Urothelium cell line (cell line): Measurements from ENCODE around the gene NAXE.
"Not testable (repeated sequence)": the region's sequence is repeated elsewhere in the genome, so short reads cannot be mapped to it uniquely, and the experiment has no call there.

Experiments used
- DNase-seq: peaks from one replicate; pipeline ENCODE4 v3.0.0; 2011; ENCODE audit warnings: low spot score, mixed read lengths
- FAIRE-seq: peaks from 2 replicates; lab custom pipeline; 2011; peaks lifted over from hg19 to GRCh38; lab: Jason Lieb, UNC

Gene NAXE

GRCh38 chr1:156618853-156619581 lies 27.4 kb downstream of the NAXE start, which contains the start of gene HAPLN2:
HAPLN2 (plus strand) TSS chr1:156619415; CDS start chr1:156623491, 4,076 bp downstream.
- peak; percentile 39 for DNase-seq

DNA sequence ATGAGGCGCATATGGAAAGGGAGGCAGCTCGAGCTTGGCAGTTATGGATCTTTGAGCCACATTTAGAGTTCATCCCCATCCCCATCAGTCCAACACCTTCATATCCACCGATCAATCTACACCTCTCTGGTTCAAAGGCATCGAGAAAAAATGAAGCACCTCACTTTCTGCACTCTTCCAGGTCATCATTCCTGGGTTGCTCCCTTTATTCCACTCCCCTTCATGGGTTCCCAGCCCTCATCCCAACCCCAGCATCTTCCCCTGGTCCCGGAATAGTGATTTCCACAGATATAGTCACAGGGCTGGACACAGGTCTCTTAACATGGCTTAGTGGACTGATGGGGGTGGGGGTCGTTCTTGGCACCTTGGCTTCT lies 28.0 kb downstream of the NAXE start:
- FAIRE-seq (no peak), DNase-seq (no peak)

More at GRCh38 chr1:156618853-156619581, 27.4 kb downstream of the NAXE start, which contains the start of gene HAPLN2:
- FAIRE-seq = no peak

- no peak for FAIRE-seq
- DNase-seq = no peak
Measured at GRCh38 chr1:156622581-156623297, 31.2 kb downstream of the NAXE start.

DNA sequence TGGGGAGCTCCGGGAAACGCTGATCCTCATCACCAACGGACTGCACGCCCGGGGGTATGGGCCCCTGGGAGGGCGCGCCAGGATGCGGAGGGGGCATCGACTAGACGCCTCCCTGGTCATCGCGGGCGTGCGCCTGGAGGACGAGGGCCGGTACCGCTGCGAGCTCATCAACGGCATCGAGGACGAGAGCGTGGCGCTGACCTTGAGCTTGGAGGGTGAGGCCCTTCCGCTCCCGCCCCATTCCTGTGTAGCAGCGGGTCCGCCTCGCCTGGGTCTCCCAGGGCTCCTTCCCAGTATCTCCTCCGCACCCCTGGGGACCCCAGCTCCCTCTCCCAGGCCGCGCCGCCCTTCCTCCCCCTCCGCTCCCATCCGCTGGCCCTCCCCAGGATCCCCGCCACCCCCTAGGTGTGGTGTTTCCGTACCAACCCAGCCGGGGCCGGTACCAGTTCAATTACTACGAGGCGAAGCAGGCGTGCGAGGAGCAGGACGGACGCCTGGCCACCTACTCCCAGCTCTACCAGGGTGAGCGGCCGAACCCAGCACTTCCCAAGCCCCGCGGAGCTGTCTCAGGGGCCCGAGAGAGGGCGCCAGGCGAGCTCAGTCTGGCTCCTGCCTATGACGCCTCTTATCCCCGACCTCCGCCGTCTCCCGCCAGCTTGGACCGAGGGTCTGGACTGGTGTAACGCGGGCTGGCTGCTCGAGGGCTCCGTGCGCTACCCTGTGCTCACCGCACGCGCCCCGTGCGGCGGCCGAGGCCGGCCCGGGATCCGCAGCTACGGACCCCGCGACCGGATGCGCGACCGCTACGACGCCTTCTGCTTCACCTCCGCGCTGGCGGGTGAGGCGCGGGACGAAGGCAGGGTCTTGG lies 32.6 kb downstream of the NAXE start:
- DNase-seq = peak; percentile 72
- no peak for FAIRE-seq

GRCh38 chr1:156624814-156625435 lies 33.3 kb downstream of the NAXE start:
- FAIRE-seq (no peak), DNase-seq (no peak)

- DNase-seq (peak; percentile 61), FAIRE-seq (no peak)
Measured at GRCh38 chr1:156625436-156626078, 34.0 kb downstream of the NAXE start.

DNA sequence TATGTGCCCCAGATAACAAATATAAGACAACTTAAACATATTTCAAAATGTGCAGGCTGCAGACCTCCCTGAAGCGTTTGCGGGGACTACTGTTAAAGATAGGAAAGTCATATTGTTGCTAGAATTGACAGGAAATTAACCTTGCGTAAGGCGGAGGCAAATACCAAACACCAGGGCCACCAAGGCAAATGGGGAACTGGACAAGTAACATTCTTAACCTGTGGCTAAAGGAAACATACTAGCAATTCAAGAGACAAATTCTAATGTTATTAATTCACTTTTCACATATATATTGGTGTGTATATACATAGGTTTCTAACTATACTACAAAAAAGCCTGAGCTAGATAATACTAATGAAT lies 34.5 kb downstream of the NAXE start:
- no peak for FAIRE-seq
- DNase-seq = no peak

- FAIRE-seq (no peak), DNase-seq (peak; percentile 65)
Measured at GRCh38 chr1:156627313-156627880, 35.8 kb downstream of the NAXE start.

DNA sequence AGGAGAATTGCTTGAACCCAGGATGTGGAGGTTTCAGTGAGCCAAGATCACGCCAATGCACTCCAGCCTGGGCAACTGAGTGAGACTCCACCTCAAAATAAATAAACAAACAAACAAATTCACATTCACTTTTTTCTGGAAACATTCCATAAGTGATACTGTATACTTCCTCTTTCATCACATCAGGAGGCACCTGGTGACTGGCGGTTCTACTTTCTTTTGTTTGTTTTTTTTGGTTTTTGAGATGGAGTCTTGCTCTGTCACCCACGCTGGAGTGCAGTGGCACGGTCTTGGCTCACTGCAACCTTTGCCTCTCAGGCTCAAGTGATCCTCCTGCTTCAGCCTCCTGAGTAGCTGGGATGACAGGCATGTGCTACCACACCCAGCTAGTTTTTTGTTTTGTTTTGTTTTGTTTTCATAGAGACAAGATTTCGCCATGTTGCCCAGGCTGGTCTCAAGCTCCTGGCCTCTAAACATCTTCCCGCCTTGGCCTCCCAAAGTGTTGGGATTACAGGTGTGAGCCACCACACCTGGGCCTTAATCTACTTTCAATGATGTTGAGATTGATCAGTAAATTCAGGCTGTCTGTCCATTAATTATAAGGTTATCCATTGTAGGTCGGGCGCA lies 38.4 kb downstream of the NAXE start:
- DNase-seq (no peak), FAIRE-seq (no peak)

DNA sequence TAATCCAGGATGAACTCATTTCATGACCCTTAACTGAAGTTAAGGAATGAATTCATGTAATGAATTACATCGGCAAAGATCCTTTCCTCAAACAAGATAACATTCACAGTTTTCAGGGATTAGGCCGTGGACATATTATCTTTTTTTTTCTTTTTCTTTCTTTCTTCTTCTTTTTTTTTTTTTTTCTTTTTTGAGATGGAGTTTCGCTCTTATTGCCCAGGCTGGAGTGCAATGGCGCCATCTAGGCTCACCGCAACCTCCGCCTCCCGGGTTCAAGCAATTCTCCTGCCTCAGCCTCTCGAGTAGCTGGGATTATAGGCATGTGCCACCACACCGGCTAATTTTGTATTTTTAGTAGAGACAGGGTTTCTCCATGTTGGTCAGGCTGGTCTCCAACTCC lies 39.6 kb downstream of the NAXE start:
- FAIRE-seq, DNase-seq: not testable (repeated sequence)

DNA sequence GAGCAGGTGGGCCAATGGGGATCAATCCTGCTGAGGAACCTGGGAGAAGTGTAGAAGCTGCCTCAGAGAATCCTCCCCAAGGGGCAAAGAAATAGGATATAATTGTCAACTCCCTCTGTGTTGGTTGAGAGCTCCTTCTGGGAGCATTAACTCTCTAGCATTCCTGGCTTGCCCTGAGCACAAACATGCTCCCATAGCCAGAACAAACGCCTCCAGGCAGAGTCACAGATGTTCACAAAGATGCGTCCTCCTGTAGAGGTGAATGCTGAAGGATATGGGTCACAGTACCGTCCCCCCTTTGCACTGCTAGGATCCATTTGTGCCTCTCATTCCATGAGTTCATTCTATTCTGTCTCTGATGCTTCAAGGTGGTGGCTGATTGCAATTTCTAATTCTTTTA lies 40.8 kb downstream of the NAXE start:
- no peak for FAIRE-seq
- no peak for DNase-seq

DNA sequence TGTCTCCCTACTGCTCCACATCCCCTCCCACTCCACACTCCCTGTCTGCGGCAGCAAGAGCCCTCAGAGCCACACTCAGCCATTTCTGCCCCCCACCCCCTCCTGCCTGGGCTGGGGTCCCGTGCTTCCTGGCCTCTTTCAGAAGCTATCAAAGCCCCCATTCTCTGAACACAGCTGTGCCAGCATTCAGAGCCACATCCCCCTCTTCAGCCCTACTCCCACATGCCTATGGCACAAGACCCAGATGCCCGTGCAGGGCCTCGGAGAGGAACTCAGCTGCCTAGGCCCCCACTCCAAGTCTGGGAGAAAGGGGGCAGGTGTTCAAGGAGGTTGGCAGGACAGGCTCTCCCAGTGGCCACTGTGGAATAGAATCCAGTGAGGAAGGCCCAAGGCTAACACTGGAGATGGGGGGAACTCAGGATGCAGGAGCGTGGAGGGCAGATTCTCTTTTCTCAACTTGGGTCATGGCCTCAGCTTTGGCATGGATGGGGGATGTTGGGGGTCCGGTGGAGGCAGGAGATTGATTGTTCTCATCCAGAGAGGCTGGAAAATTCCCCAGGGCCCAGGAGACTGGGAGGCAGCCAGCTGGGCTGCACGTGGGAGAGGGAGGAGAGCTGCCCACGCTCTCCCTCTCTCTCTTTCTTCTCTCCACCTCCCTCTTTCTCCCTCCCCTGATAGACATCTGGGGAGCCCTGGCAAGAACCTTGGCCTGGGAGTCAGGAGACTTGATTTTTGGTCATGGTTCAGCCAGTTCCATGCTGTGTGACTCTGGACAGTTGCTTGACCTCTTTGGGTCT lies 46.8 kb downstream of the NAXE start:
- no peak for FAIRE-seq
- DNase-seq = no peak

GRCh38 chr1:156639601-156640101 lies 48.1 kb downstream of the NAXE start:
- FAIRE-seq (no peak), DNase-seq (no peak)

- DNase-seq (no peak), FAIRE-seq (no peak)
Measured at GRCh38 chr1:156640842-156641706, 49.5 kb downstream of the NAXE start.

- DNase-seq (no peak), FAIRE-seq (no peak)
Measured at GRCh38 chr1:156641761-156642264, 50.2 kb downstream of the NAXE start, which contains the start of gene BCAN. BCAN (plus strand) TSS chr1:156642117; CDS start chr1:156646055, 3,938 bp downstream.

GRCh38 chr1:156642265-156643048 lies 50.9 kb downstream of the NAXE start:
- FAIRE-seq (no peak), DNase-seq (no peak)
